Endodermal cell (in vitro differentiated cells): Measurements from ENCODE around the gene KCNB1. TPM values are rescaled to one million over a fixed set of nuclear protein-coding genes. Genes with fewer than 3 reads are reported as not detected.

ENCODE experiments used
- DNase-seq: peaks from one replicate; pipeline ENCODE4 v3.0.0-alpha.2; 2017
- H3K27ac ChIP-seq: 2 replicates; pipeline ENCODE4 v1.5.1; 2013; ENCODE audit warnings: mild to moderate bottlenecking, low read depth, low read length, moderate library complexity
- H3K27me3 ChIP-seq: 2 replicates; pipeline ENCODE4 v1.6.1; 2013; ENCODE audit warnings: mild to moderate bottlenecking, low read length, moderate library complexity; ENCODE audit not compliant: insufficient read depth, control insufficient read depth, poor library complexity, severe bottlenecking
- H3K36me3 ChIP-seq: 2 replicates; pipeline ENCODE4 v1.7.0; 2013; ENCODE audit warnings: mild to moderate bottlenecking, low read length, moderate library complexity; ENCODE audit not compliant: control insufficient read depth, insufficient read depth
- H3K4me1 ChIP-seq: one replicate; pipeline ENCODE4 v1.7.0; 2013; ENCODE audit warnings: low read length; ENCODE audit not compliant: control insufficient read depth, insufficient read depth
- H3K4me3 ChIP-seq: 2 replicates; pipeline ENCODE4 v1.5.1; 2013; ENCODE audit warnings: mild to moderate bottlenecking, low read length, moderate library complexity
- H3K9ac ChIP-seq: 2 replicates; pipeline ENCODE4 v1.6.1; 2013; ENCODE audit warnings: mild to moderate bottlenecking, low read length, moderate library complexity; ENCODE audit not compliant: poor library complexity, severe bottlenecking; ENCODE audit errors: extremely low read depth
- H3K9me3 ChIP-seq: 2 replicates; pipeline ENCODE4 v1.6.1; 2013; ENCODE audit warnings: mild to moderate bottlenecking, low read length, moderate library complexity; ENCODE audit not compliant: control insufficient read depth
- H3K27ac Mint-ChIP-seq: 2 replicates; pipeline ENCODE4 v1.8.0; 2020; ENCODE audit warnings: mixed read lengths
- H3K27me3 Mint-ChIP-seq: 2 replicates; pipeline ENCODE4 v1.8.0; 2021; ENCODE audit warnings: mild to moderate bottlenecking, mixed read lengths; ENCODE audit not compliant: insufficient read depth
- H3K36me3 Mint-ChIP-seq: 2 replicates; pipeline ENCODE4 v1.8.0; 2020; ENCODE audit warnings: low read depth, mixed read lengths
- H3K4me1 Mint-ChIP-seq: 2 replicates; pipeline ENCODE4 v1.8.0; 2020; ENCODE audit warnings: mixed read lengths
- H3K4me3 Mint-ChIP-seq: 2 replicates; pipeline ENCODE4 v1.8.0; 2020; ENCODE audit warnings: mild to moderate bottlenecking, moderate library complexity, mixed read lengths
- H3K9me3 Mint-ChIP-seq: 2 replicates; pipeline ENCODE4 v1.8.0; 2020; ENCODE audit warnings: mild to moderate bottlenecking, mixed read lengths
- WGBS, 2 experiments: methylation state at CpG; one replicate each; pipeline versions ENCODE4 v1.1.5 to v1.1.7; 2013; ENCODE audit warnings: missing lambda C conversion rate in 2 of 2, mixed read lengths in 1 of 2; ENCODE audit not compliant: insufficient coverage in 1 of 2, insufficient read length in 1 of 2; 5-methylcytosine and 5-hydroxymethylcytosine counted together
- total RNA-seq, 2 donors: library from RNA; stranded (reverse); fragmentation: NEBNext Ultra II Directional in 1 of 2; extraction: Animal tissue kit (Norgen Biotek cat#: 25700) in 1 of 2; gene quantifications; 2 replicates in 1 of 2; 3 replicates in 1 of 2; pipeline ENCODE4 v1.2.1, GENCODE V29; 2021
- TF ChIP-seq, protein P1 (sequence below): fragments of 200-600 bp; sonication (generic); conservative IDR thresholded peaks from 2 replicates; pipeline ENCODE4 v1.5.0; 2021; ENCODE audit warnings: antibody characterized with exemption, mild to moderate bottlenecking

The KCNB1 gene
- total RNA-seq, 2 donors from 2014 or later = 0.46 to 0.84 TPM

DNA sequence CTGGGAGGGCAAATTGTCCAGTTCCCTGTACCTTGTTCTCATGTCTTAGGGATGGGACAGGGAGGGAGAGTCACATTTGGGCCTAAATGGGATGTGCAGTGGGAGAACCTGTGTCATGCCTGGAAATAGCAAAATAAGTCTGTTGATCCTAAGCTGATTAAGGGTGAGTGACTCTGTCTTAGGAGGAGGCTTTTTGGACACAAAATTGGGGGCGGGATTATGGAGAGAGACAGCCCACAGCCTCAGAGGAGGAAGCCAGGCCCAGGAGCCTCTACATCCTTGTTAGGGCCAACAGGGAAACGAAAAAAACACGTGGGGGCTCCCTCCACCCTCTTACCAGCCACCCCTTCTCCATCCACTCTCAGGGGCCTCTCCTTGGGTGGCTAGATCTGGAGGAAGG lies 2.2 kb downstream of the KCNB1 start:
- Histone ChIP-seq H3K27me3 (peaks cover 15% of the 10 kb centered on the region), H3K9me3 (no peaks in the 10 kb centered on the region), H3K4me1 (peaks cover 10% of the 10 kb centered on the region), H3K27ac (no peak overlapping the region), H3K36me3 (no peaks in the 10 kb centered on the region), H3K4me3 (no peak overlapping the region), H3K9ac (no peak overlapping the region)
- DNase-seq = peak; percentile 39
- TF ChIP-seq, protein P1, sequence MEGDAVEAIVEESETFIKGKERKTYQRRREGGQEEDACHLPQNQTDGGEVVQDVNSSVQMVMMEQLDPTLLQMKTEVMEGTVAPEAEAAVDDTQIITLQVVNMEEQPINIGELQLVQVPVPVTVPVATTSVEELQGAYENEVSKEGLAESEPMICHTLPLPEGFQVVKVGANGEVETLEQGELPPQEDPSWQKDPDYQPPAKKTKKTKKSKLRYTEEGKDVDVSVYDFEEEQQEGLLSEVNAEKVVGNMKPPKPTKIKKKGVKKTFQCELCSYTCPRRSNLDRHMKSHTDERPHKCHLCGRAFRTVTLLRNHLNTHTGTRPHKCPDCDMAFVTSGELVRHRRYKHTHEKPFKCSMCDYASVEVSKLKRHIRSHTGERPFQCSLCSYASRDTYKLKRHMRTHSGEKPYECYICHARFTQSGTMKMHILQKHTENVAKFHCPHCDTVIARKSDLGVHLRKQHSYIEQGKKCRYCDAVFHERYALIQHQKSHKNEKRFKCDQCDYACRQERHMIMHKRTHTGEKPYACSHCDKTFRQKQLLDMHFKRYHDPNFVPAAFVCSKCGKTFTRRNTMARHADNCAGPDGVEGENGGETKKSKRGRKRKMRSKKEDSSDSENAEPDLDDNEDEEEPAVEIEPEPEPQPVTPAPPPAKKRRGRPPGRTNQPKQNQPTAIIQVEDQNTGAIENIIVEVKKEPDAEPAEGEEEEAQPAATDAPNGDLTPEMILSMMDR = no peak
- WGBS, 2 experiments = 77% methylated on average over 3 of the region's 3 CpGs; no CpG with 5 or more reads in 1 of the 2 experiments
- Mint-ChIP-seq H3K9me3 (no peaks in the 10 kb centered on the region), H3K4me1 (peaks cover 9% of the 10 kb centered on the region), H3K27ac (no peak overlapping the region), H3K4me3 (no peak overlapping the region), H3K27me3 (peaks cover 26% of the 10 kb centered on the region), H3K36me3 (no peaks in the 10 kb centered on the region)

DNA sequence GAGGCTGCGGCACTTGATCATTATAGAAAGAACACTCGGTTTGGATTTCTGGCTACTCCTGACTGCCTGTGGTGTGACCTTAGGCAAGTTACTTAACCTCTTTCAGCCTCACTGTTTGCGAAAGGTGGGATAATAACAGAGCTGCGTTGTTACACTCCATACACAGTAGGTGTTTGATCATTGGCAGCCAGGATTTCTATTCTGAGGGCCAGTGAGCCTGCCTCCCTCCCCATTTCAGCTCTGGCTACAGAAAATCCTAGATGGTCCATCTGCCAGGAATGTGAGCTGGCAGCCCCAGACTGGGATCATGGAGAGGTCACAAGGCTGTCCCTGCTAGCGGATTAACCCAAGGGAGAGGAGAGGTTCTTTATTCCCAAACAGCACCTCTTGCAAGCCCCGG lies 2.7 kb downstream of the KCNB1 start:
- Histone ChIP-seq H3K27ac (no peak overlapping the region), H3K36me3 (no peaks in the 10 kb centered on the region), H3K9ac (no peak overlapping the region), H3K4me1 (peaks cover 10% of the 10 kb centered on the region), H3K4me3 (no peak overlapping the region), H3K27me3 (peaks cover 15% of the 10 kb centered on the region), H3K9me3 (no peaks in the 10 kb centered on the region)
- no peaks in the 10 kb centered on the region for H3K9me3 Mint-ChIP-seq
- H3K27ac Mint-ChIP-seq = no peak overlapping the region
- TF ChIP-seq, protein P1 = no peak
- H3K4me1 Mint-ChIP-seq = peaks cover 9% of the 10 kb centered on the region
- no peak overlapping the region for H3K4me3 Mint-ChIP-seq
- 75 to 87% methylated on average over 4 to 6 of the region's 6 CpGs for WGBS, 2 experiments
- H3K36me3 Mint-ChIP-seq = no peaks in the 10 kb centered on the region
- H3K27me3 Mint-ChIP-seq = peaks cover 22% of the 10 kb centered on the region
- peak; percentile 42 for DNase-seq

DNA sequence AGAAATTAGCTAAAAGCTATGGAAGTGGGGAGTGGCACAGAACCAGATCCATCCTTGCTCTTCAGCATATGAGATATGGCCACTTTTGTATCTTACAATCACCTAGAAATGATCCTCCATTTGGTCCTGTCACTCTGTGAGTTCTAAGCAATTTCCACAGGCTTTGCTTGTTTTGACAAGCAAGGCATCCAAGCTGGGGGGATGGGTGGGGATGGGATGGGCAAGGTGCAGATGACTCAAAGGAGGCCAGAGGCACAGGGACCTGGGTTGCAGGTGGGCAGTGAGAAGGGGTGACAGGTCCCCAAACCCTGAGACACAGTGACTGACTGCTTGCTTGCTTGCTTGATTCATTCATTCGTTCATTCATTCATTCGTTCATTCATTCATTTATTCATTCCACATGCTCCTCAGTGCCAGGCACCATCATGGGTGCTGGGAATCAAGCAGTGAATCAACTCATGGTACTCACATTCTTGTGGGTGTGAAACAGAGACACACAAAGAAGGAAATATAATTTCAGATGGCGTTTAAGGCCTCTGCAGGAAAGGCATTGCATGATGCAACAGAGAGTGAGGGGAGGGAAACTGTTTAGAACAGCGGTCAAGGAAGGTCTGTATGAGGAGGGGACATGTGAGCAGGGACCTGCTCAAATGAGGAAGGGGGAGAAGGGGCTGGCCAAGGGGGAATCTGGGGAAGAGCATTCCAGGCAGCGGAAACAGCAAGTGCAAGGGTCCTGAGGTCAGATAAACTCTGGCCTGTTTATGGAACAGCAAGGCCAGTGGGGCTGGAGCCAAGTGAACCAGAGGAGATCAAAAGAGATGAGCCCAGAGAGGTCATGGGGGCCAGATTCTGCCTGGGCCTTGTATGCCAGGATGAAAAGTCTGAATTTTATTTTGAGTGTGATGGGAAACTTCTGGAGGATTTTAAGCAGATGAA lies 3.4 kb downstream of the KCNB1 start:
- DNase-seq = no peak
- Histone ChIP-seq H3K27me3 (peaks cover 15% of the 10 kb centered on the region), H3K9me3 (no peaks in the 10 kb centered on the region), H3K27ac (no peak overlapping the region), H3K9ac (no peak overlapping the region), H3K4me1 (peaks cover 10% of the 10 kb centered on the region), H3K4me3 (no peak overlapping the region), H3K36me3 (no peaks in the 10 kb centered on the region)
- H3K27me3 Mint-ChIP-seq = peaks cover 17% of the 10 kb centered on the region
- TF ChIP-seq, protein P1 = no peak
- peaks cover 9% of the 10 kb centered on the region for H3K4me1 Mint-ChIP-seq
- 90 to 91% methylated on average over 4 to 5 of the region's 5 CpGs for WGBS, 2 experiments
- H3K27ac Mint-ChIP-seq = no peak overlapping the region
- H3K9me3 Mint-ChIP-seq = no peaks in the 10 kb centered on the region
- H3K4me3 Mint-ChIP-seq = no peak overlapping the region
- no peaks in the 10 kb centered on the region for H3K36me3 Mint-ChIP-seq
